Stimulated activated CD8-positive, alpha-beta memory T cell treated with anti-CD3 and anti-CD28 coated beads, Interleukin-2, amount 100 ng/mL, for 48 hours (primary cell): ENCODE data around the gene LPP.

ENCODE experiments used
- DNase-seq, 2 donors: peaks; one replicate each; pipeline ENCODE4 v3.0.0-alpha.2; 2020; ENCODE audit warnings: low read depth in 2 of 2

LPP gene

DNA sequence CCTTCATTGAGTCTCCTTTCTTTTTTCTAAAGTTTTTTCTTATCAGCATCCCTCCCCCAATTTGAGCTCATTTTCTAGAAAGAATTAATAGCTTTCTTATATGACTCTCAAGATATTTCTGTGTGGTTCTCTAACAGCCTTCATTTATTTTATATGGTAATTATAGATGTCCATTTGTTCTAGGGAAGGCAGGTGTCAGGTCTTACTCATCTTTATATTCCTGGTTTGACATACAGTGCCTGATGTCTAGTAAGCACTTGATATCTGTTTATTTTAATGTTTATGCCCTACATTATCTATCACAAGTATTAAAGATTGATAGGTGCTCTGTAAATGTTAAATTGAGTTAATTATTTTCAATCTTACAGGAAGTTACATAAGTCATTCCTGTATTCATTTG lies 591.1 kb downstream of the LPP start:
- DNase-seq = no peak

DNA sequence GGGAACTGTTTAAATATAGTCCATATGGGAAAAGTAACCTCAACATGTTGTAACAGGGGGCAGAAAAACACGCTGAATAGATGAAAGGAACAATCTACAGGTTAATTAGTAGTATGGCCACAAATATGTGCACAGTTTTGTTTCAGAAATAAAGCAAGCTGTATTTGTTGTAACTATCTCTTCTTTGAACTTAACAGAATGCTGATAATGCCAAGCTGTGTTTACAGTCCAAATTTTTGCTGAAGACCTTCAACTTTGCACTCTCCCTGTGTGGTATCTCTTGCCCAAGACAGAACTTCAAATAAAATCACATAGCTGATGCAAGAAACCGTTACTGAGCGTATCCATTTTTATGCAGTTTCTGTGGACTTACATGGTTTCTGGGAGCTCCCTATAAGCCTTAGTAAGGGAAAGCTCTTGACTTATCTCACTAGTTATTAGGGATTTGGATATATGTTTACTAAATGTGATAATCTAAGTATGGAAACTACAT lies 592.4 kb downstream of the LPP start:
- DNase-seq = no peak

DNA sequence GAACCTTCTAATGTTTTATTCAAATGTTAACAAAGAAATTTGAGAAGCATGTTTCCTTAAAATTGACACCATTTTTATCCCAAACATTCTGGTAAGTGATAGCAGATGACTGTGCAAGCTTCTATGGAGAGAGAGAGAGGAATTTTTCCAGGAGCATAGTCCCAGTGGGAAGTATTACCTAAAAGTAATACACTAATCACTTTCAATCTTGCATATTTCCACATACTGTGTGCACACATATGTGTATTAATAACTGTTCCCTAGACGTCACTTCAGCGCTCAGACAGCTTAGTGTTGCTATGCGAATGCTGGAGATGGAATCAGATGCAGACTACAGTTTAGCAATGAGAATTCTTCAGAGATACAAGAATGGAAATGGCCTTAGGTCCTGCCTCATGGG lies 593.5 kb downstream of the LPP start:
- DNase-seq = no peak

DNA sequence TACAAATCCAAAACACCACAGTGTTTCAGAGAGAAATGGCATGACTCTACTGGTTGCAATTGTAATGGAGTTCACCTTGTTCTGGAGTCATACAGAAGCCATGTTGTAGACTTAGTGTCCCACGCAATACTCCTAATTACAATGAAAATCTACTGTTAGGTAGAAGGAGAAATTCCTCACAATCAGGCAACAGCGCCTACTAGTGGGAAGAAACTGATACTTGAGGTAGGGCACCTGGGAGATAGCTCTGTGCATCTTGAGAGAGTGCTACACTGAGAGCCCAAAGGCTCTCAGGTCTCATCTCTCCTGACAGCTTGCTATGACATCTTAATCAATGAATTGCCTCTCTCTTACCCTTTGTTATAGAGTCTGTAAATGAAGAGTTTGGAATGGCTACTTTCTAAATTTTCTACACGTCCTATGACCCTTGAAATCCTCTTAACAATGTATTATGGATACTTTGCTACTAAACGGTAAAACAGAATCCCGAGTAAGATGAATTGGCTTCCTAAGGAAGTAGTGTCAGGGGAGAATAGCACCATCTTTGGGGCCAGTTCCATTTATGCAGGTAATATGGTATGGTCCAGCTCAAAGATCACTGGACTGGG lies 595.2 kb downstream of the LPP start:
- DNase-seq = no peak

DNA sequence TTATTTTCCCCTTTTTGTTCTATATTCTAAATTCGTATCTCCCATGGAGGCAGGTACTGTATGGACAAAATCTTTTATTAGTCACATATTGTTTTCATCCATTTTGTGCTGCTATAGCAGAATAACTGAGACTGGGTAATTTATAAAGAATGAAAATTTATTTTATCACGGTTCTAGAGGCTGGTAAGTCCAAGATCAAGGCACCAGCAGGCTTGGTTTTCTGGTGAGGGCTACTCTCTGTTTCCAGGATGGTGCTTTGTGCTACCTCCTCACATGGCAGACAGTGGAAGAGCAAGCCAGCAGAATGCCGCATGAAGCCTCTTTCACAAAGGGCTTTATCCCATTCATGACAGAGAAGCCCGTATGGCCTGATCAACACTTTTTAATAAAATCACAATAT lies 595.9 kb downstream of the LPP start:
- DNase-seq = no peak

DNA sequence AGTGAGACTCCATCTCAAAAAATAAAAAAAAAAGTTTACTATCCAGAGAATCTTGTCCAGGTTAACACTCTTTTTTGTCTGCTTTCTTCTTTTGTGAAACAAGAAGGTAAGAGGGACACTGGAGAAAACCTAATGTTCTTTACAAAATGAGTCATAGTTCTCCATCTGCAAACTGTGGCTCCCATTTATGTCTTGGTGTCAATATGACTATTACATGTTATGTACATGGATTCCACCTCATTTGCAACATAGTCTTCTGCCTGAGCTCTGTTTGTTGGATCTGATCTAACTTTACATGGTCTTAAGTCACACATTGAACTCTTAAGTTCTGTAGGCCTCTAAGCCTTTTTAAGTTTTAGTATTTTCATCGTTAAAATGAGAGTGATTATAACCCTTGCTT lies 596.7 kb downstream of the LPP start:
- DNase-seq = no peak

DNA sequence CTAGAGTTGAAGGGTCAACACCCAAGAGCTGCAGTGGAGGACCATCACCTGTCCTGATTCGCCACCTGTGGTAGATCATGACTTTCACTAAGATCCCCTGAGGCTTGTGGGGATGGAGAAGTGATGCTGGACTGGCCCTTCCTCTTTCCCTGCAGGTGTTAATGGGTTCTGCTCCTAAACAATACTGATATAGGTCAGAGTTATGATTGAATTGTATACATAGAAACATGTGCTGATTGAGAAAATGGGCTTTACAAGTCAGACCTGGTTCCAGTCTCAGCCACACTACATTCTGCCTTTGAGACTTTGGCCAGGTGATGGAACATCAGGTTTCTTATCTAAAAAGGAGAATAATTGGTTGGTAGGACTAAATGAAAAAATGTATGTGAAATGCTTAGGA lies 598.9 kb downstream of the LPP start:
- no peak for DNase-seq

DNA sequence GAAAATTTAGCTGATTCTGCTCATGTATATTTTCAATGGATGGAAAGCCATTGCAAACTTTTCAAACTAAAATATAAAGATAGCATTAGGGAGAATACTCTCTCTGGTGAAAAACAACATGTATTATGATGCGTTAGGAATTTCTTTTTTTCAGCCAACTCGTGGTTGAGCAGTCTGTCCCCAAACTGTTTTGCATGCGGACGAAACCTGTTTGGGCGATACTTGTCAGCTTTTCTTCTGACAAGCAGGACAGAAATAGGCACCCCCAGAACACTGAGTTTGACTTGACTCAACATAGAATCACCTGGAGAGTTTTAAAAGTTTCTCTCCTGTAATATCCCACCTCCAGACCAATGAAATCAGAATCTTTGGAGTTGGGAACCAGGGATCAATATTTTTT lies 600.3 kb downstream of the LPP start:
- DNase-seq = no peak

DNA sequence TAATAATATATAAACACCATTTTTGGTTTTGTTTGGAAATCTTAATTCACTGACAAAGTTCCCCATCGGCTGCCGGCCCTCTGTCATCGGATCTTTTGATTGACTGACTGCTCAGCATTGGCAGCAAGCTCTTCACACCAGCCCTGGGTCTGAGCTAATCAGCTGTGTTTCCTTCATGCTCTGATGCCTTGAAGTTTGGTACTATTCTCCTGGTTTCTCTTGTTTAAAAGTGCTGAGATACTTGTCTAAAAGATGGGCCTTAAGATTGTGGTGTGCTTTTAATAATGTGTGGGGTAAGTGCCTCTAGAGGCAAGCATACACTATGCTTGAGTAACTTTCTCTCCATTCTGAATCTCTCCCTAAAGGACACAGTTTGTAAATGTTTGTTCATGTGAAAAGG lies 602.3 kb downstream of the LPP start:
- DNase-seq = no peak

DNA sequence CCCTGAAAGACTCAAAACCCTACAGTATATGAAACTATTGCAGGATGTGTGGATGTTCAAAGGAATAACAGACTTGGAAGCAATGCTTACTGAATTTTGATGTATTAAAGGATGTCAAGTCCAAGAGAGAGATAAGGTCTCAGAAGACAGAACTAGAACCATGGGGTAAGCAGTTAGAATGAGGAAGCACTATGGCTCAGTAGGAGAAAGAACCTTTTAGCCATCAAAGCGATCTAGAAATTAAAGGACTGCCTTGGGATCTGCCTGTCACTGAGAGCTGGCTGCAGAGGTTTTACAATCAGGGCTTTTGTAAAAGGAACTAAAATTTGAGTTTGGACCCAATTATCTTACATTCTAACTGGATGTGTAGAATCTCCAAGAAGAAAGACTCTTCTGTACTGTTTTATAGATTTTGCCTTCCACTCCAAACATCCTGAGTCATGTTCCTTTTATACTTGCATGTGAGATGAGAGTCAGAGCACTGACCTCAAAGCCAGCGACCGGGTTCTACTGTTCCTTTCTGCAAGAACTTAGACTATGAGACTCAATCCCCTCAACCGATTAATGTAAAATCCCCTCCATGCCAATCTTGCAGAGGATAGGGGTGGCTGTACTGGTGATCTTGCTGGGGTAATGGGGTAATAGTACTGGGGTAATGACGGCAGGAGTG lies 605.5 kb downstream of the LPP start:
- no peak for DNase-seq

DNA sequence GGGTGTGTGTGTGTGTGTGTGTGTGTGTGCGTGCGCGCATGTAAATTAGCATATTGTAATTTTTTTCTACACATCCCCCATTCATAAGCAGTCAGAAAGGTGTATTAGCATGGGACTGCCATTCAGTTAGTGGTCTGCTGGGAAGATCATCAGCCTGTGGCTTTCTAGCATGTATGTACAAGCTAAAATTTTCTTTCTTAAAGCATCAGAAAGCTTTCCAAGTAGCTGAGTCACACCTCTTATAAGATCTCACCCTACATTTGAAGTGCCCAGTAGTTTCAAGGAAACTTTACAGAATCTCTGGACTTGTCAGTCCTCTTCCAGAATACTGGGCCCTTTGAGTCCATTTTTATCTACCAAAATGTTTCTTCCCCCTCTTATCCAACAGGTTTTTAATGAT lies 606.5 kb downstream of the LPP start:
- DNase-seq = no peak

DNA sequence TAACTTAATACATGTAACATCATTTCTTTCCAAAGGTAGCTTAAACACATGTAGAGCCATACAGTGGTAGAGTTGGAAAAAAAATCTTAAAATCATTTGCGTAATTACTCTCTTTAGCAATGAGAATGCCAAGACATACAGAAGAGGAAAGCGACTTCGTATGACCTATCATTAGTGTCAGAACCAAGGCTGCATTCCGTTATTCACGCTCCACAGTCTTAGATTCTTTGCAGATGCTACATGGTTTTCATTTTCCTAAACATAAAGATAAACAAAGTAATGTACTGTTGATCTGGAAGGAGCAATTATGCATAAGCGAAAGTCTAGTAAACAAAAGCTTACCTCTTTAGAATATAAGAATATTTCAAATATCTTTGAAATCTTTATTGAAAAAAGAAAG lies 607.5 kb downstream of the LPP start:
- no peak for DNase-seq

DNA sequence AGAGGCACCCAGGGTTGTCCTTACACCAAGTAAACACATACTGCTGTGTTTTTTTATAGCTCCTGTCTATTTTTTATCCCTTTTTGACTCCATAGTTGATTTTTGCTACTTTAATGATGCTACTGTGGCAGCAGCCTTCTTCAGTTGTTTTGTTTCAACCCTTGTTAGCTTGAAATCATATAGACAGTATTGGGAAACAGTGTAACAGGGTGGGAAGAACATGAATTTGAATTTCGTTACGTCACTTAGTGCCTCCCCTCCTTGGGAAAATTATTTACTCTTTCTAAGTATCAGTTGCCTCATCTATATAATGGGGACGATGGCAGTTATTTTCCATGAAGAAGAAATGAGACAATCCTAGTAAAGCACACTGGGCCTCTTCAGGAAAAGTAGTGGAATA lies 608.0 kb downstream of the LPP start:
- DNase-seq = no peak

DNA sequence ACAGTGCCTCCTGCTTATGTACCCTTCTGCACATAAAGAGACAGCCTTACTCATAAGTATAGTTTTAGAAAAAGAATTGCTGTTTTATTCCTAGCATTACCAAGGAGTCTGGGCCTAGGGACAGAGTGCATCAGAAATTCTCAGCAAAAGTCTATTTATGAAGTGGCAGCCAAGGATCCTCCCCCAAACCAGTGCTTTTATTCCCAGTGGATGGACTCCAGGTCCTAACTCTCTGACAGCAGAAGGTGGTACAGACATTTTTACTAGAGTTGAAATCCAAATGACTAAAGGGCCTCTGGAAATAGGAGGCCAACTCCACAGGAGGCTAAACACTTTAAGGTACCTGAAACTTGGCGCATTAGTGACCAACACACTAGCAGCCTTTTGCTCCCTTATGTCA lies 610.7 kb downstream of the LPP start:
- no peak for DNase-seq

DNA sequence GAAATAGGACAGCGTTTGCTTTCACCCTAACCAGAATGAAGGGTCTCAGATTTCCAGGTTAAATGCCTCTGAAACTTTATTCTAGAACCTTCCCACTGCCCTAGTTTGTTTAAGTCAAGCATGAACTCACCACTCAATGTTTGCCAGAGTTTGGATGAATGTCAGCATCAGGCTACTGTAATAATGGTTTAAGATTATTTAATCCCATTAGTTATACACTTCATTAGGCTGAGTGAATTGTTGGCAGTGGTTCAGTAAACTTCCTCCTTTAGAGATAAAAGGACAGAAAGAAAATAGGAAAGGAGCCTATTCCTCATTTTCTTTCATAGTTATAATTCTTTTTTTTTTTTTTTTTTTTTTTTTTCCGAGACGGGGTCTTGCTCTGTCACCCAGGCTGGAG lies 615.9 kb downstream of the LPP start:
- no peak for DNase-seq

DNA sequence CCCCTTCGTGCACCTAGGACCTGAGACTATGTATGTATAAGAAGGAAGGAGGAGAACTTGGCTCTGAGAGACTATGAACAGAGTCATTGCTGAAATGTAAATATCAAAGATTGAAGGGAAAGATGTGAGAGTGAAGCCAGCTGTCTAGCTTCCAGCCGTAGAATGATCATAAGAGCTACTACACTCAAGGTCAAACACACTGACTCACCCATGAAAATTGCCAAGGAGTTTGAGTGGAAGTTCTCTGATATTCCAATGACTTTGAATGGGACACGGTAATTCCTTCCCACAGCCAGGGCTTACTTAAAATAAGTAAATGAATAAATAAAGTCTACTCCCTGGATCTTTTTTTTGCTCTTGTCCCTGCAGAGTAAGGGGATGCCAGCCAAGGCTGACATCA lies 618.9 kb downstream of the LPP start:
- DNase-seq = no peak

DNA sequence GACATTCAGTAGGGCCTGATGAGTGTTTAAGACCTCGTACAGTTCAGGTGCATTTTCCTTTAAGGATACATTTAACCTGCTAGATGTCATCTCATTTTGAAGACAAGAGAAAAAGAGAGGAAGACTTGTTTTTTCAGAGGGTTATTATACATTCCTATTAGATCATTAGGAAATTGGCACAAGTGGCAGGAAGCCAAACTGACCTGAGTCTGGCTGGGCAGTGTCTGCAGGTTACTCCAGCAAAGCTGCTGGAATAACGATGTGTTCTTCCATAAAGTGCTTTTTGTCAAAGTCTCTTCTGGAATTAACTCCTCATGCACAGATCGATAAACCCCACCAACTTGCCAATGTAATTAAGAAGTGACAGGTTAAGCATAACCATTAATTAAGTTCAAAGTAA lies 621.5 kb downstream of the LPP start:
- no peak for DNase-seq

DNA sequence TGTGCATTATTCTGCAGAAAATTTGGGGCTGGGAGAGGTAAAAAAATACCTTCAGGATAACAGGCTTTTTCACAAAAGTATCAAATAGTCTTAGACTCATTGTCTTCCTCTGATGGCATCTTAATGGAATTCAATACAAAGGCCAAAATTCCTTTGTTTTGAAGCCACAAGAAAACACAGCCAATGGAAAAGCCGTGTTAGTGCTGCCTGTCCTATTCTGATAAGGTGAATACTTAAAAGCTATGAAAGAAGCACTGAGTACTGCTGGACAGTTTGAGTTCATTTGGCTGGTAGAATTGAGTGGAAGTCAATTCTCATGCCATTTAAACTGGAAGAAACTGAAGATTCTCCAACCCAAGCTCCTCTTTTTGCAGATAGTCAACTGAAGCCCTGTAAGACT lies 622.5 kb downstream of the LPP start:
- no peak for DNase-seq

DNA sequence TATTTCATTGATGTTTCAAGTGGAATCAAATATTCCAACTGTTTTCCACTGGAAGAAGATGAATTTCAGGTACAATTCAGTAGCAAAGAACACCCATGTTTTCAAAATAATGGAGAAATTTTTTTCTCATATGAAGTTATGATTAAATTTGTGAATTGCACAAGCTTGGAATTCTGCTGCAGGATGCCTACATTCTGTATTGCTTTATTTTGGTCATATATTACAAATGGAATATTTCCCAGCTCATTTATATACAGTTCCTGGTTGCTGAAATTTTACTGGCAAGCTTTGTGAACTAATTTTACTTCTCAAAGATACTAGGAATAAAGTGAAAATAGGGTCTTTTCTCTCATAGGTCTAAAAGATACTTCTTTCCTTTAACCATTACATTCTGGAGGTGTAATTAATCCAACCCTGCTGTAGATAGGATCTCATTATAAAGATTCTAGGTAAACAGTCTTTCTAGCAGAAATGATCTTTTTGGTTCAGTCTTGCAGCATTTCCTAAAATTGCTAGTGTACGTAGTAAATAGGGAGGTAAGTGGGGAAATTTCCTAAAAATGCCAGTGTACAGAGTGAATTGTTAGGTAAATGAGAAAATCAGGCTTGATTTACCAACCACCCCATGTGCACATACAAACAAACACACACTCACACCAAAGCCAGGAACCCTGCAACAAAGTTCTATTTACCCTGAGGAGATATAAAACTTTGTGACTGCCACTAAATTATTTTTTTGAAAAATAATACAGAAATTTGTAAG lies 624.3 kb downstream of the LPP start:
- no peak for DNase-seq

DNA sequence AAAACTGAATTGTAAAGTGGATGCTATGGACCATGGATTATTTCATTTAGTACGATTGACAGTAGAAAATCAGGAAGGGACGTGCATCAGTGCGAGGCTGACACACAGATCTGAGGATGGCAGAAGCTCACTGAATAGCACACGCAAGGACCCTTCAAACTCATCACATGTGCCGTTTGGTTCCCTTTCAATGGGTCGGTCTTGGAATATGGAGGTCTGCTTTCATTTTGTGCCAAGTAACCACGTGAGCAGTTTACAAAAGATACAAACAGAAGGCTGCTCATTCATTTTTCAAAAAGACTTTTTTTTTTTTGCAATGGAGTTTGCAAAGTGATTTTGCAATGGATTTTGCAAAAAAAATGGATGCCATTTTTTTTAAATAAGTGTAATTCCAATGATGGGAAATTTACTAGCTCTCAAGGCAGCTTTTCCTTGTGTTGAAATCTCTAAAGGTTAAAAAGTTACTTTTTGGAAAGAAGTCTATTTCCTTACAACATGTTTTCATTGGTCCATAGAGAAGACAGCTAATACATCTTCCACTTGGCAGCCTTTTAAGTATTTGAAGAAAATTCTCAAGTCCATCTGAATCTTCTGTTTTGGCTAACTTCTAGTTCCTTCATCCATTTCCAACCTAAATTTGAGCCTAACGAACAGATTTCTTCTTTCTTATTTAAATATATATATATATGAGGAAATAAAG lies 625.5 kb downstream of the LPP start:
- no peak for DNase-seq

DNA sequence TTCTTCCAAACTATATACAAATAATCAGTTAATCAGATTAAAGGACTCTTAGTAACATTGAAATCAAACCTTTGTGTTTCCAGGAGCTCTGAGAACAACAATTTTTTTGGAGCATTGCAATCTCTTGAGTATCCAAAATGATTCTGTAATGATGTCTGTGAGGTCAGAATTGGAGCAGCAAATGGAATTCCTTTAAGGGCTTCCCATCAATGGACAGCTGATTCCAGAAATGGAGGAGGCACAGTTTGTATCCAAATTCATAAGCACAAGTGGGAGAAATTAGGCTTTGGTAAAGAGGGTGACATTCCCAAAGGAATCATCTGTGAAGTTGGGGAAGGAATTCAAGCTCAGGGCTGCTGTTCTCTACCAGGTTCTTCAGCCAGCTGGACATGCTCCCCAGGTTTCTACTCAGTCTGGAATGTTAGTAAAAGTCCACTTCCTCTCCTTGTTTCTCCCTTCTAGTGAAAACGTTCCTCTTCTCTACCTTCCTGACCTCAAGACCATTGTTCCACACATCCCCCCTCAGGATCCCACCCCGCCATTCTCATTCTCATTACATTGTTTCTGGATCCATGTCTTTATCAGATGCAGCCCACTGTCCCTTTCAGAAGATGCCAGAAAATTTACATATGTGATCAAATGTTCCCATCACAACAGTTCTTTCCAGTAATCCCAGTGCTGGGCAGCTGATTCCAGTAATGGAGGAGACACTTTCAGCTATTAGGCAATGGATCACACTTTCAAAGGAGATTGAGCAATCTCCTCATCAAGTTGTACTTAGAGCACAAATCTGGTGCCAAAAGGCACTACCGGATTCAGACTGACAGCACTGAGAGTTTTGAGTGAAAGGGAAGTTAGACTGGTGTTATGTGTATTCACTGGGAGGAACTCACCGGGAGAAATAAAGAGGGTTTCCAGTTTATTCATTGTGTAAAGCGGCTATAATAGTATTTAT lies 626.5 kb downstream of the LPP start:
- no peak for DNase-seq
